Measurements from ENCODE around the gene HOXD4.

The HOXD4 gene

GRCh38 chr2:176178757-176179295, 27.5 kb downstream of the HOXD4 start:
- in situ Hi-C loops (cut with MboI; ENCODE audit: low sequenced_read_pairs) = no loop called here

- in situ Hi-C loops (cut with MboI; ENCODE audit: low sequenced_read_pairs) = no loop called here
These were observed 30.2 kb downstream of the HOXD4 start for GRCh38 chr2:176181551-176181950.

- in situ Hi-C loops (cut with MboI; ENCODE audit: low sequenced_read_pairs) = no loop called here
These were observed 31.3 kb downstream of the HOXD4 start for GRCh38 chr2:176182671-176183070.

GRCh38 chr2:176184749-176185148, 33.4 kb downstream of the HOXD4 start:
- in situ Hi-C loops (cut with MboI; ENCODE audit: low sequenced_read_pairs) = no loop called here

- in situ Hi-C loops (cut with MboI; ENCODE audit: low sequenced_read_pairs) = no loop called here
These were observed 34.7 kb downstream of the HOXD4 start for GRCh38 chr2:176186024-176186423.

GRCh38 chr2:176187200-176187898, 36.0 kb downstream of the HOXD4 start:
- in situ Hi-C loops (cut with MboI; ENCODE audit: low sequenced_read_pairs) = no loop called here

GRCh38 chr2:176187899-176188773, 36.8 kb downstream of the HOXD4 start, which contains the start of gene HOXD1:
HOXD1 (plus strand) TSS chr2:176188668; CDS start chr2:176188802, 134 bp downstream.
- in situ Hi-C loops (cut with MboI; ENCODE audit: low sequenced_read_pairs) = no loop called here

- in situ Hi-C loops (cut with MboI; ENCODE audit: low sequenced_read_pairs) = no loop called here
These were observed 37.7 kb downstream of the HOXD4 start for GRCh38 chr2:176188774-176189680.

GRCh38 chr2:176189681-176190641, 38.6 kb downstream of the HOXD4 start:
- in situ Hi-C loops (cut with MboI; ENCODE audit: low sequenced_read_pairs) = no loop called here

- in situ Hi-C loops (cut with MboI; ENCODE audit: low sequenced_read_pairs) = no loop called here
These were observed 41.0 kb downstream of the HOXD4 start for GRCh38 chr2:176192351-176192750.

- in situ Hi-C loops (cut with MboI; ENCODE audit: low sequenced_read_pairs) = no loop called here
These were observed 41.7 kb downstream of the HOXD4 start for GRCh38 chr2:176193048-176193447.

- in situ Hi-C loops (cut with MboI; ENCODE audit: low sequenced_read_pairs) = no loop called here
These were observed 48.6 kb downstream of the HOXD4 start for GRCh38 chr2:176199902-176200301.

GRCh38 chr2:176200971-176201370, 49.6 kb downstream of the HOXD4 start:
- in situ Hi-C loops (cut with MboI; ENCODE audit: low sequenced_read_pairs) = no loop called here

- in situ Hi-C loops (cut with MboI; ENCODE audit: low sequenced_read_pairs) = no loop called here
These were observed 51.1 kb downstream of the HOXD4 start for GRCh38 chr2:176202491-176202890.
